Smooth muscle cell (in vitro differentiated cells): ENCODE measurements around the gene CYP2B6. TPM values are rescaled to one million over a fixed set of nuclear protein-coding genes. Genes with fewer than 3 reads are reported as not detected.

ENCODE experiments used
- DNase-seq: peaks from one replicate; lab custom pipeline; 2025; ENCODE audit not compliant: unreplicated experiment; lab: John Stamatoyannopoulos, UW
- H2AFZ ChIP-seq: fragments of 200-600 bp; sonication (generic); 2 replicates; pipeline ENCODE4 v1.6.0; 2016; ENCODE audit warnings: antibody characterized with exemption, low read depth, mild to moderate bottlenecking
- H3F3A ChIP-seq: fragments of 200-600 bp; sonication (generic); 2 replicates; pipeline ENCODE4 v1.6.0; 2017; ENCODE audit warnings: antibody characterized with exemption, low read depth
- H3K27ac ChIP-seq: fragments of 200-600 bp; sonication (generic); 2 replicates; pipeline ENCODE4 v1.5.1; 2016; ENCODE audit warnings: low read depth, mild to moderate bottlenecking
- H3K27me3 ChIP-seq: fragments of 200-600 bp; sonication (generic); 2 replicates; pipeline ENCODE4 v1.6.1; 2016; ENCODE audit warnings: low read depth, mild to moderate bottlenecking
- H3K36me3 ChIP-seq: fragments of 200-600 bp; sonication (generic); 2 replicates; pipeline ENCODE4 v1.5.1; 2016; ENCODE audit warnings: low read depth
- H3K4me1 ChIP-seq: fragments of 200-600 bp; sonication (generic); 2 replicates; pipeline ENCODE4 v1.5.1; 2016; ENCODE audit warnings: low read depth
- H3K4me2 ChIP-seq: fragments of 200-600 bp; sonication (generic); 2 replicates; pipeline ENCODE4 v1.6.0; 2016; ENCODE audit warnings: mild to moderate bottlenecking
- H3K4me3 ChIP-seq: fragments of 200-600 bp; sonication (generic); 2 replicates; pipeline ENCODE4 v1.5.1; 2016; ENCODE audit warnings: mild to moderate bottlenecking
- H3K79me2 ChIP-seq: fragments of 200-600 bp; sonication (generic); 2 replicates; pipeline ENCODE4 v1.6.0; 2016; ENCODE audit warnings: low read depth, mild to moderate bottlenecking
- H3K9ac ChIP-seq: fragments of 200-600 bp; sonication (generic); 2 replicates; pipeline ENCODE4 v1.6.0; 2016; ENCODE audit warnings: low read depth
- H3K9me3 ChIP-seq: fragments of 200-600 bp; sonication (generic); replicated peaks from 2 replicates; pipeline ENCODE4 v1.5.1; 2016; ENCODE audit warnings: low read depth
- H4K20me1 ChIP-seq: fragments of 200-600 bp; sonication (generic); 2 replicates; pipeline ENCODE4 v1.6.0; 2016; ENCODE audit warnings: low read depth
- CTCF ChIP-seq: fragments of 200-600 bp; sonication (generic); IDR thresholded peaks from 2 replicates; pipeline ENCODE4 v1.5.1; 2017; ENCODE audit warnings: borderline replicate concordance, mild to moderate bottlenecking, antibody characterized with exemption; ENCODE audit not compliant: insufficient read depth, poor library complexity, severe bottlenecking
- WGBS: methylation state at CpG from one replicate; pipeline ENCODE4 v1.1.7; 2016; ENCODE audit warnings: low lambda C conversion rate; 5-methylcytosine and 5-hydroxymethylcytosine counted together
- polyA plus RNA-seq: library from polyadenylated mRNA; unstranded; fragments of >200 nt; fragmentation: Nextera tagmentation; extraction: Ambion mirVana; gene quantifications from 2 replicates; pipeline ENCODE4 v1.2.1, GENCODE V29; 2016
- total RNA-seq: library from RNA; depleted of rRNA; stranded (reverse); fragments of >200 nt; gene quantifications from 2 replicates; pipeline ENCODE4 v1.2.3, GENCODE V29; 2014

Gene CYP2B6
- total and polyA plus RNA-seq, 2 experiments from 2014 or later = not detected

GRCh38 chr19:40947573-40947972 lies 43.5 kb upstream of the CYP2B6 start:
- no peaks in the 10 kb centered on the region for H3F3A ChIP-seq
- WGBS = 78% methylated on average over 2 of the region's 2 CpGs
- H3K27me3 ChIP-seq = no peaks in the 10 kb centered on the region

GRCh38 chr19:40948580-40949299 lies 42.3 kb upstream of the CYP2B6 start:
- 94% methylated on average over 18 of the region's 18 CpGs for WGBS
- no peaks in the 10 kb centered on the region for H4K20me1 ChIP-seq
- no peak for DNase-seq

More at GRCh38 chr19:40947573-40947972, 43.5 kb upstream of the CYP2B6 start:
- H3K9me3 ChIP-seq = no peaks in the 10 kb centered on the region
- H4K20me1 ChIP-seq = no peaks in the 10 kb centered on the region
- H3K9ac ChIP-seq = no peak overlapping the region
- DNase-seq = no peak
- H3K27ac ChIP-seq = no peak overlapping the region
- no peak overlapping the region for H3K4me2 ChIP-seq
- no peaks in the 10 kb centered on the region for H3K4me1 ChIP-seq
- no peak for TF ChIP-seq CTCF
- no peaks in the 10 kb centered on the region for H3K36me3 ChIP-seq
- no peak overlapping the region for H3K4me3 ChIP-seq
- no peaks in the 10 kb centered on the region for H3K79me2 ChIP-seq
- H2AFZ ChIP-seq = no peak overlapping the region

GRCh38 chr19:40954573-40954972 lies 36.5 kb upstream of the CYP2B6 start:
- Histone ChIP-seq H3K4me3 (no peak overlapping the region), H3K9me3 (peaks cover 12% of the 10 kb centered on the region), H3K4me1 (no peaks in the 10 kb centered on the region), H3K27ac (no peak overlapping the region), H2AFZ (no peak overlapping the region), H3K27me3 (no peaks in the 10 kb centered on the region), H3K9ac (no peak overlapping the region), H3K79me2 (no peaks in the 10 kb centered on the region), H3K4me2 (no peak overlapping the region), H3K36me3 (no peaks in the 10 kb centered on the region), H4K20me1 (no peaks in the 10 kb centered on the region), H3F3A (no peaks in the 10 kb centered on the region)
- 92% methylated on average over 10 of the region's 10 CpGs for WGBS
- DNase-seq = no peak
- TF ChIP-seq CTCF = no peak

More at GRCh38 chr19:40948580-40949299, 42.3 kb upstream of the CYP2B6 start:
- no peak for TF ChIP-seq CTCF
- Histone ChIP-seq H3K9ac (no peak overlapping the region), H3K4me2 (no peak overlapping the region), H3K9me3 (peaks cover under 1% of the 10 kb centered on the region), H3F3A (no peaks in the 10 kb centered on the region), H3K27ac (no peak overlapping the region), H2AFZ (no peak overlapping the region), H3K36me3 (no peaks in the 10 kb centered on the region), H3K27me3 (no peaks in the 10 kb centered on the region), H3K4me3 (no peak overlapping the region), H3K4me1 (no peaks in the 10 kb centered on the region), H3K79me2 (no peaks in the 10 kb centered on the region)

GRCh38 chr19:40959338-40959737 lies 31.7 kb upstream of the CYP2B6 start:
- TF ChIP-seq CTCF = no peak
- no peak for DNase-seq

More at GRCh38 chr19:40959338-40959737, 31.7 kb upstream of the CYP2B6 start:
- H3K4me2 ChIP-seq = no peak overlapping the region
- H3K36me3 ChIP-seq = no peaks in the 10 kb centered on the region
- peaks cover 13% of the 10 kb centered on the region for H3K27me3 ChIP-seq
- no peaks in the 10 kb centered on the region for H4K20me1 ChIP-seq
- no peak overlapping the region for H3K9ac ChIP-seq
- H3K4me1 ChIP-seq = no peaks in the 10 kb centered on the region
- peaks cover 5% of the 10 kb centered on the region for H3K9me3 ChIP-seq
- WGBS = 91% methylated on average over 1 of the region's 1 CpG
- H2AFZ ChIP-seq = no peak overlapping the region
- H3K4me3 ChIP-seq = no peak overlapping the region
- H3K79me2 ChIP-seq = no peaks in the 10 kb centered on the region
- H3K27ac ChIP-seq = no peak overlapping the region
- no peaks in the 10 kb centered on the region for H3F3A ChIP-seq
